Measurements from ENCODE around the gene HIBADH.

HIBADH gene

GRCh38 chr7:27533652-27534081 is 129.0 kb downstream of the HIBADH start:
- TF ChIP-seq GABPA (IDR thresholded peaks at IDR 0.05; ENCODE audit: low read depth): no peak
- no peak for TF ChIP-seq POLR2AphosphoS5 (IDR thresholded peaks at IDR 0.05; ENCODE audit: low read depth)
- TF ChIP-seq SPI1 (IDR thresholded peaks at IDR 0.05; ENCODE audit: borderline replicate concordance, low read depth): no peak
- TF ChIP-seq CTCF (IDR thresholded peaks at IDR 0.05; ENCODE audit: insufficient read depth, low read length): no peak
- TF ChIP-seq REST (IDR thresholded peaks at IDR 0.05; ENCODE audit: insufficient replicate concordance, low read depth): no peak
- Histone ChIP-seq H3K27ac (replicated peaks) (no peak overlapping the region), H3K27me3 (ENCODE audit: insufficient read depth, poor library complexity, severe bottlenecking) (no peaks in the 10 kb centered on the region), H3K4me3 (replicated peaks; ENCODE audit: insufficient read depth, low read length) (no peak overlapping the region)
- no peak for DNase-seq (ENCODE audit: low read depth in 1 of 2, low spot score in 1 of 2)

- Histone ChIP-seq H3K4me3 (replicated peaks; ENCODE audit: insufficient read depth, low read length) (no peak overlapping the region), H3K27me3 (ENCODE audit: insufficient read depth, poor library complexity, severe bottlenecking) (no peaks in the 10 kb centered on the region), H3K27ac (replicated peaks) (no peak overlapping the region)
- TF ChIP-seq CTCF (IDR thresholded peaks at IDR 0.05; ENCODE audit: insufficient read depth, low read length) (no peak), POLR2AphosphoS5 (IDR thresholded peaks at IDR 0.05; ENCODE audit: low read depth) (no peak), SPI1 (IDR thresholded peaks at IDR 0.05; ENCODE audit: borderline replicate concordance, low read depth) (no peak), REST (IDR thresholded peaks at IDR 0.05; ENCODE audit: insufficient replicate concordance, low read depth) (no peak), GABPA (IDR thresholded peaks at IDR 0.05; ENCODE audit: low read depth) (no peak)
- no peak for DNase-seq (ENCODE audit: low read depth in 1 of 2, low spot score in 1 of 2)
These were observed 130.4 kb downstream of the HIBADH start for GRCh38 chr7:27532314-27532713.

DNA sequence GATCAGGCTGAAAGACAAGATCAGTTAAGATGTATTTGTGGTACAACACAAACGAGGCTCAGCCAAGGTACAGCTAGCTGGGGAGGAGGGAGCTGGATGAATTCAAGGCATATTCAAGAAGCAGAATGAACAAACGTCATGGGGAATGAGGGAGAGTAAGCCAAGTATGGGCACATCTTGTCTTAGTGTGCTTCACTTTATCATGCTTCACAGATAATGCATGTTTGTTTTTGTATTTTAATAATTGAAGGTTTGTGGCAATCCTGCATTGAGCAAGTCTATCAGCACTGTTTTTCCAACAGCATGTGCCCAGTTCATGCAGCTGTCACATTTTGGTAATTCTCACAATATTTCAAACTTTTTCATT is 135.4 kb downstream of the HIBADH start:
- H3K27me3 ChIP-seq (ENCODE audit: insufficient read depth, poor library complexity, severe bottlenecking): no peaks in the 10 kb centered on the region
- no peak for TF ChIP-seq SPI1 (IDR thresholded peaks at IDR 0.05; ENCODE audit: borderline replicate concordance, low read depth)
- no peak for TF ChIP-seq CTCF (IDR thresholded peaks at IDR 0.05; ENCODE audit: insufficient read depth, low read length)
- TF ChIP-seq GABPA (IDR thresholded peaks at IDR 0.05; ENCODE audit: low read depth): no peak
- no peak for TF ChIP-seq POLR2AphosphoS5 (IDR thresholded peaks at IDR 0.05; ENCODE audit: low read depth)
- TF ChIP-seq REST (IDR thresholded peaks at IDR 0.05; ENCODE audit: insufficient replicate concordance, low read depth): no peak
- H3K4me3 ChIP-seq (replicated peaks; ENCODE audit: insufficient read depth, low read length): no peak overlapping the region
- H3K27ac ChIP-seq (replicated peaks): no peak overlapping the region
- DNase-seq (ENCODE audit: low read depth in 1 of 2, low spot score in 1 of 2): no peak
